ENCODE results near the gene PKNOX2.

Gene PKNOX2

GRCh38 chr11:125239585-125240560, 75.3 kb downstream of the PKNOX2 start:
- Histone ChIP-seq H3K9ac (ENCODE audit: low read length) (no peak overlapping the region), H3K27ac (ENCODE audit: low read length) (no peak overlapping the region), H3K36me3 (replicated peaks; ENCODE audit: low read depth, low read length) (no peaks in the 10 kb centered on the region), H3K9me3 (ENCODE audit: insufficient read depth, low read length) (no peaks in the 10 kb centered on the region), H3K79me2 (ENCODE audit: low read length) (no peaks in the 10 kb centered on the region), H2AFZ (ENCODE audit: low read depth, low read length) (no peak overlapping the region), H3K27me3 (ENCODE audit: low read depth, low read length) (peaks cover 21% of the 10 kb centered on the region), H3K4me3 (ENCODE audit: low read length) (no peak overlapping the region), H4K20me1 (ENCODE audit: insufficient read depth, low read length) (no peaks in the 10 kb centered on the region), H3K4me2 (ENCODE audit: low read length) (no peak overlapping the region), H3K4me1 (ENCODE audit: low read length) (no peaks in the 10 kb centered on the region)
- no peak for TF ChIP-seq EZH2phosphoT487 (IDR thresholded peaks at IDR 0.05; ENCODE audit: low read depth)
- no peak for TF ChIP-seq CTCF (IDR thresholded peaks at IDR 0.05; ENCODE audit: low read depth, low read length)

DNA sequence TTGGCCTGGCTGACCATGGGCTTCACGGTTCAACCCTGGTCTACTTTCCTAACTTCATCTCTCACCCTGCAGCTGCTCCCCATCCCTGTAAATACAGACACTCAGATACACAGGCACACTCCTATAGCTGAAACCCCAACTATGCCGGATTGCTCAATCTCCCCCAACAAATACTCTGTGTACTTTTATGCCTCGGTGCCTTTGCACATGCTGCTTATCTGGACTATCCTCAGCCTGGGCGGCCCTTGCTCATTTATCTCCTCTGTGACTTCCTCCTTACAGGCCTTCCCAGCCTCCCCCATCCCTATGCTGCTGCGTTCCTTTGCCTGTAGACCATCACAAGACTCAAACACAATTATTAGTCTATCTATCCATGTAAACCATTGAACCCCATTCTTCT, 76.6 kb downstream of the PKNOX2 start:
- H2AFZ ChIP-seq (ENCODE audit: low read depth, low read length) = no peak overlapping the region
- no peaks in the 10 kb centered on the region for H3K9me3 ChIP-seq (ENCODE audit: insufficient read depth, low read length)
- no peaks in the 10 kb centered on the region for H3K36me3 ChIP-seq (replicated peaks; ENCODE audit: low read depth, low read length)
- no peak overlapping the region for H3K4me2 ChIP-seq (ENCODE audit: low read length)
- no peaks in the 10 kb centered on the region for H3K79me2 ChIP-seq (ENCODE audit: low read length)
- H3K27me3 ChIP-seq (ENCODE audit: low read depth, low read length) = peaks cover 21% of the 10 kb centered on the region
- no peak overlapping the region for H3K9ac ChIP-seq (ENCODE audit: low read length)
- no peak overlapping the region for H3K4me3 ChIP-seq (ENCODE audit: low read length)
- H3K27ac ChIP-seq (ENCODE audit: low read length) = no peak overlapping the region
- TF ChIP-seq EZH2phosphoT487 (IDR thresholded peaks at IDR 0.05; ENCODE audit: low read depth) (no peak), CTCF (IDR thresholded peaks at IDR 0.05; ENCODE audit: low read depth, low read length) (no peak)
- no peaks in the 10 kb centered on the region for H3K4me1 ChIP-seq (ENCODE audit: low read length)
- H4K20me1 ChIP-seq (ENCODE audit: insufficient read depth, low read length) = no peaks in the 10 kb centered on the region

GRCh38 chr11:125242141-125242775, 77.7 kb downstream of the PKNOX2 start:
- H4K20me1 ChIP-seq (ENCODE audit: insufficient read depth, low read length) = no peaks in the 10 kb centered on the region
- H3K4me3 ChIP-seq (ENCODE audit: low read length) = no peak overlapping the region
- no peak for TF ChIP-seq CTCF (IDR thresholded peaks at IDR 0.05; ENCODE audit: low read depth, low read length)
- TF ChIP-seq EZH2phosphoT487 (IDR thresholded peaks at IDR 0.05; ENCODE audit: low read depth) = no peak

DNA sequence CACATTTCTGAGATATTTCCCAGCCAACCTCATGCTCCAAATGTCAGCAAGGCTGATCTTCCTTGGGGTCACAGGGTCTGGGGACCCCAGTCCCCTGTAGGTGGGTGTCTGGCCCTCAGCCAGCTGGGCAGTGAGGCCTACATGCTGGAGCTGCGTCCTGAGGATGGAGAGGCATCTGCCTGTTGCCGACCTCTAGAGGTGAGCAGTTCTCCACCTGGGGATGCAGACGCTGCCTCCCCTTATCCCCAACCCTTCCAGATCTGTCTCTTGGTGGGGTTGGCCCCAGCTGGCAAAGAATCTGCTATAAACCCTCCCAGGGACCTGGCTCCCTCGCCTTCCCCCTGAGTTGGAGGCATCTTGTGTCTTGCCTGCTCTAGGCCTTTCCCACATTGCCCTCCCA, 79.6 kb downstream of the PKNOX2 start:
- Histone ChIP-seq H3K9me3 (ENCODE audit: insufficient read depth, low read length) (no peaks in the 10 kb centered on the region), H2AFZ (ENCODE audit: low read depth, low read length) (no peak overlapping the region), H3K4me2 (ENCODE audit: low read length) (no peak overlapping the region), H3K79me2 (ENCODE audit: low read length) (no peaks in the 10 kb centered on the region), H3K4me1 (ENCODE audit: low read length) (no peaks in the 10 kb centered on the region), H3K4me3 (ENCODE audit: low read length) (no peak overlapping the region), H3K9ac (ENCODE audit: low read length) (no peak overlapping the region), H3K36me3 (replicated peaks; ENCODE audit: low read depth, low read length) (no peaks in the 10 kb centered on the region), H3K27ac (ENCODE audit: low read length) (no peak overlapping the region), H3K27me3 (ENCODE audit: low read depth, low read length) (peaks cover 6% of the 10 kb centered on the region; the same call in 1 of the 2 replicates), H4K20me1 (ENCODE audit: insufficient read depth, low read length) (no peaks in the 10 kb centered on the region)
- TF ChIP-seq CTCF (IDR thresholded peaks at IDR 0.05; ENCODE audit: low read depth, low read length) (no peak), EZH2phosphoT487 (IDR thresholded peaks at IDR 0.05; ENCODE audit: low read depth) (no peak)

More at GRCh38 chr11:125242141-125242775, 77.7 kb downstream of the PKNOX2 start:
- H3K36me3 ChIP-seq (replicated peaks; ENCODE audit: low read depth, low read length) = no peaks in the 10 kb centered on the region
- no peaks in the 10 kb centered on the region for H3K4me1 ChIP-seq (ENCODE audit: low read length)
- H2AFZ ChIP-seq (ENCODE audit: low read depth, low read length) = no peak overlapping the region
- no peak overlapping the region for H3K9ac ChIP-seq (ENCODE audit: low read length)
- H3K27ac ChIP-seq (ENCODE audit: low read length) = no peak overlapping the region
- no peak overlapping the region for H3K4me2 ChIP-seq (ENCODE audit: low read length)
- H3K9me3 ChIP-seq (ENCODE audit: insufficient read depth, low read length) = no peaks in the 10 kb centered on the region
- H3K79me2 ChIP-seq (ENCODE audit: low read length) = no peaks in the 10 kb centered on the region
- H3K27me3 ChIP-seq (ENCODE audit: low read depth, low read length) = peaks cover 19% of the 10 kb centered on the region
